Hematopoietic multipotent progenitor cell treated with erythropoietin and hydrocortisone succinate and interleukin-3 and kit ligand, for 6 days (in vitro differentiated cells): ENCODE measurements around the gene TNFSF18.
"Not testable (repeated sequence)": the region's sequence is repeated elsewhere in the genome, so short reads cannot be mapped to it uniquely, and the experiment has no call there.

Source experiments
- DNase-seq: peaks from one replicate; pipeline ENCODE4 v3.0.0-alpha.2; 2015

Gene TNFSF18

GRCh38 chr1:173050865-173051264 is at the start of gene TNFSF18:
TSS of gene TNFSF18 (minus strand) at chr1:173050941. CDS start at chr1:173050896, 45 bp downstream.
- no peak for DNase-seq

- no peak for DNase-seq
Measured at GRCh38 chr1:173099166-173099565, 48.4 kb upstream of the TNFSF18 start.

- DNase-seq, result no peak
Measured at GRCh38 chr1:173098117-173098516, 47.4 kb upstream of the TNFSF18 start.

- DNase-seq, result no peak
Measured at GRCh38 chr1:173097001-173097400, 46.3 kb upstream of the TNFSF18 start.

GRCh38 chr1:173095632-173096031 is 44.9 kb upstream of the TNFSF18 start:
- DNase-seq, result no peak

GRCh38 chr1:173094541-173094940 is 43.8 kb upstream of the TNFSF18 start:
- no peak for DNase-seq

GRCh38 chr1:173093691-173094445 is 43.1 kb upstream of the TNFSF18 start:
- no peak for DNase-seq

GRCh38 chr1:173084292-173084691 is 33.6 kb upstream of the TNFSF18 start:
- DNase-seq, result no peak

GRCh38 chr1:173082913-173083312 is 32.2 kb upstream of the TNFSF18 start:
- no peak for DNase-seq

- DNase-seq, result not testable (repeated sequence)
Measured at GRCh38 chr1:173074217-173074616, 23.5 kb upstream of the TNFSF18 start.

GRCh38 chr1:173064011-173064410 is 13.3 kb upstream of the TNFSF18 start:
- DNase-seq, result no peak

- DNase-seq, result no peak
Measured at GRCh38 chr1:173063171-173063570, 12.4 kb upstream of the TNFSF18 start.

GRCh38 chr1:173062150-173062938 is 11.6 kb upstream of the TNFSF18 start:
- DNase-seq, result peak; percentile 47

- DNase-seq, result no peak
Measured at GRCh38 chr1:173058556-173058955, 7.8 kb upstream of the TNFSF18 start.

GRCh38 chr1:173057984-173058383 is 7.2 kb upstream of the TNFSF18 start:
- peak; percentile 7 for DNase-seq

GRCh38 chr1:173056365-173056764 is 5.6 kb upstream of the TNFSF18 start:
- no peak for DNase-seq

GRCh38 chr1:173052681-173053196 is 2.0 kb upstream of the TNFSF18 start:
- DNase-seq, result no peak

- DNase-seq, result no peak
Measured at GRCh38 chr1:173049322-173049633, 1.5 kb downstream of the TNFSF18 start.

GRCh38 chr1:173048621-173049321 is 2.0 kb downstream of the TNFSF18 start:
- no peak for DNase-seq

- DNase-seq, result no peak
Measured at GRCh38 chr1:173044656-173045055, 6.1 kb downstream of the TNFSF18 start.

- DNase-seq, result no peak
Measured at GRCh38 chr1:173043253-173043652, 7.5 kb downstream of the TNFSF18 start.

GRCh38 chr1:173042806-173043205 is 7.9 kb downstream of the TNFSF18 start:
- no peak for DNase-seq

- no peak for DNase-seq
Measured at GRCh38 chr1:173039626-173040025, 11.1 kb downstream of the TNFSF18 start.
